ENCODE data around the gene SESN1. TPM values are rescaled to one million over a fixed set of nuclear protein-coding genes. Genes with fewer than 3 reads are reported as not detected.
A peak's percentile ranks its signal among the peaks of the same experiment; 100 is the strongest.

Gene SESN1
- total and polyA plus RNA-seq, 9 of the 15 experiments (the other 6 are each of a cell fraction or from before 2014, with no cell fraction given): 3.1 to 13.0 (median 7.4) TPM

DNA sequence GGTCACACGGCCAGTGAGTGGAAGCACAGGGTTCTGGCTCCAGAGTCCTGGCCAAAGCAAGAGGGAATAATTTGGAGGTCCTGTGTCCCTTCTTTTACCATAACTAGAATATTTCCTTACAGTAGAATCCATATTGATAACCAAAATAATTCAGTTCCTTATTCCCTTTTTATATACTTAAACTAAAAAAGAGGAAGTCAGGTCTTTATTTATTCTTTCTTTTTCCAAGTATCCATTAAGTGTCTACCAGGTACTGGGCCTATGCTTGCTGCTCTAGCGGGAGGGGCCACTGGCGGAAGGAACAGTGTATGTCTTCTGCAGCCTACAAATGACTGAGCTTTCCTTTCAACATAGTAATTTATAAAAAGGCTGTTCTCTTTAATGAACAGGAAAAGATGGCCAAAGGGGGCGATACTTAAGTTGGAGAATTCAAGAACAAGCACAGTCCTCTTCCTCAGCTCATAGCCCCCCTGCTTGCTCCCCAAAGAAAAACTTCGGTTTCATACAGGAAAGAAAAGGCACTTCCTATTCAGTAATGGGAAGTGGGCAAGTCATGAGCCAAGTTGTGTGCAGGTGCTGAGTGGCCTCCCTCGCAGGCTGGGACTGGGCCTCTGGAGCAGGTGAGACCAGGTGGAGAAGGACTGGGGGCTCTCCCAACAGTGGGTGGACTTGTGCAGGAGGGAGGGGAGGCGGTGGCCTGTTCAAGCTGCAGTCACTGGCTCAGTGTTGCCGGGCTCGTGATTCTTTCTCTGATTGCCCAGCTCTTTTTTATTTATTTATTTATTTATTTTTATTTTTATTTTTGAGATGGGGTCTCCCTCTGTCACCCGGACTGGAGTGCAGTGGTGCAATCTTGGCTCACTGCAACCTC, 135.5 kb downstream of the SESN1 start:
- peaks cover 0 to 20% of the 10 kb centered on the region in 2 experiments; a peak in 2 of 5 replicates for H3K27me3 ChIP-seq (ENCODE audit: control insufficient read depth in 2 of 2, insufficient read depth in 2 of 2, low read length in 2 of 2)
- H4K20me1 ChIP-seq (replicated peaks; ENCODE audit: control insufficient read depth, insufficient read depth, low read length): no peaks in the 10 kb centered on the region
- H2AFZ ChIP-seq (ENCODE audit: low read depth, low read length): peak overlapping the region; percentile 44; the same call in 1 of the 2 replicates
- ChIA-PET POLR2A (interaction anchor here (0.6 to 1.6 kb wide), 4 partner anchors 10 to 16 kb away, joined by 3 to 5 read pairs (median 4); no protein-coding TSS in a partner anchor), CTCF (ENCODE audit: low intra/inter-chr PET ratio) (no interaction called here)
- in situ Hi-C loops (cut with MboI) (no loop called here), intact Hi-C loops (cut with micrococcal nuclease) (no loop called here)
- TF ChIP-seq ZNF639 (CRISPR knock-in tag; conservative IDR thresholded peaks at IDR 0.05 in 1 of 2, IDR thresholded peaks at IDR 0.05 in 1 of 2) (no peak), CTCF (IDR thresholded peaks at IDR 0.05 in 2 of 3, conservative IDR thresholded peaks at IDR 0.05 in 1 of 3; ENCODE audit: insufficient read depth in 2 of 3, low read depth in 1 of 3, low read length in 3 of 3) (no peak), RBM34 (IDR thresholded peaks at IDR 0.05; ENCODE audit: borderline replicate concordance, insufficient read depth, low read length) (no peak), E2F1 (CRISPR knock-in tag; IDR thresholded peaks at IDR 0.05) (no peak), SAFB2 (IDR thresholded peaks at IDR 0.05; ENCODE audit: borderline replicate concordance, low read depth, low read length, severe bottlenecking) (no peak), ZNF518B (CRISPR knock-in tag; IDR thresholded peaks at IDR 0.05) (no peak), MAZ (CRISPR knock-in tag; conservative IDR thresholded peaks at IDR 0.05 in 1 of 2, IDR thresholded peaks at IDR 0.05 in 1 of 2) (no peak), SPI1 (IDR thresholded peaks at IDR 0.05; ENCODE audit: borderline replicate concordance, low read depth, low read length) (peak; percentile 57)
- H3K4me3 ChIP-seq: no peak overlapping the region
- H3K9me3 ChIP-seq (replicated peaks; ENCODE audit: control insufficient read depth, insufficient read depth, low read depth, low read length): no peaks in the 10 kb centered on the region
- no peaks in the 10 kb centered on the region for H3K9me1 ChIP-seq (ENCODE audit: control insufficient read depth, insufficient read depth, low read length)
- 23% methylated on average over 10 of the region's 10 CpGs for WGBS (ENCODE audit: insufficient coverage, low coverage, missing lambda C conversion rate)
- H3K36me3 ChIP-seq (ENCODE audit: control insufficient read depth, insufficient read depth, low read length): no peaks in the 10 kb centered on the region
- no TSS peak for BruUV-seq (replicated peaks)
- no peaks in the 10 kb centered on the region for H3K79me2 ChIP-seq (ENCODE audit: control insufficient read depth, insufficient read depth, low read length)
- no peak overlapping the region for H3K27ac ChIP-seq (ENCODE audit: extremely low read depth, low read depth, low read length)
- FAIRE-seq: no peak
- no peak overlapping the region for H3K9ac ChIP-seq (ENCODE audit: insufficient read depth in 1 of 2, low read depth in 2 of 2, low read length in 2 of 2)
- H3K4me2 ChIP-seq (ENCODE audit: insufficient read depth, low read length): no peak overlapping the region; the same call in 1 of the 2 replicates
- no peak for DNase-seq (ENCODE audit: extremely low read depth in 1 of 4, low spot score in 3 of 4)
- peak; percentile 45; the same call in 1 of the 3 replicates for ATAC-seq
- no peaks in the 10 kb centered on the region; a peak in 1 of 5 replicates for H3K4me1 ChIP-seq (replicated peaks in 1 of 2; ENCODE audit: control insufficient read depth in 2 of 2, insufficient read depth in 2 of 2, low read length in 2 of 2)
